Raji (cell line): ENCODE measurements around the gene NAA60.

ENCODE experiments used
- POLR2A ChIP-seq: IDR thresholded peaks from 2 replicates; pipeline ENCODE4 v1.6.1; 2011; ENCODE audit warnings: low read depth, low read length, control low read depth; ENCODE audit not compliant: insufficient read depth

Gene NAA60

GRCh38 chr16:3514621-3515020 lies 71.1 kb downstream of the NAA60 start:
- no peak for TF ChIP-seq POLR2A

GRCh38 chr16:3515897-3516296 lies 72.4 kb downstream of the NAA60 start:
- no peak for TF ChIP-seq POLR2A

- TF ChIP-seq POLR2A, result no peak
Observed at GRCh38 chr16:3518292-3518985, 75.0 kb downstream of the NAA60 start.

DNA sequence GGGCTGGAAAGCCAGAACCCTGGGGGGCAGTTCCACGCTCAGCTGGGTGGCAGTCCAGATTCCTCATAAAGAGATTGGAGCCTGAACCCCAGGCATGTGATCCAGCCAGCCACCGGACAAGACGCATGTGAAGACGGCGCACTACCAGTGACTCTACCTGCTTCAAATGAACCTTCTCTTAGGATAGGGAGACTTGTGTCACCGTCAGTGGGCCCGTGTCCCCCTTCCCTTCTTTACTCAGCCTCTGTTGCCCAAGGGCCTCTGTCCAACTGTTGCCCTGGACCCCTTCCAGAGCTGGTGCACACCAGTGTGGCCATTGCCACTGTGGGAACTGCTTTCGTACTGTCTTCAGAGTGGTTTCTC lies 75.5 kb downstream of the NAA60 start:
- no peak for TF ChIP-seq POLR2A

DNA sequence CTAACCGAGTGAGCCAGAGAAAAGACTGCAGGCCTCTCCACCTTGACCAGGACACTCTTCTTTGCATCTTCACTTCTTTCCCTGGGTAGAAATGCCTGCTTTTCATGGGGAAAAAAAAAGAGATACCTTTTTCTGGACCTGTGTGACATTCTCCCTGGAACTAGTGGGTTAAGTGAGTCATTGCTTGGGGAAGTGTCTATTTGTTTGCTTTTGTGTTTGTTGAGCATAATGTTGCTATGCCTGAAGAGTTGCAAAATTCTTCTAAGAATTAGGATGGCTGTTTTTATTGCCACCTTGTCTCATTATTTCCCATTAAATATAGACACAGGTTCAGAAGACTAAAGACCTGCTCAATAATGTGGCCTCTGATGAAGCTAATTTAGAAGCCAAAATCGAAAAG lies 76.1 kb downstream of the NAA60 start:
- TF ChIP-seq POLR2A, result no peak

GRCh38 chr16:3520413-3520812 lies 76.9 kb downstream of the NAA60 start:
- TF ChIP-seq POLR2A, result no peak

- TF ChIP-seq POLR2A, result no peak
Observed at GRCh38 chr16:3520841-3521240, 77.4 kb downstream of the NAA60 start.

- TF ChIP-seq POLR2A, result no peak
Observed at GRCh38 chr16:3523281-3523680, 79.8 kb downstream of the NAA60 start.

DNA sequence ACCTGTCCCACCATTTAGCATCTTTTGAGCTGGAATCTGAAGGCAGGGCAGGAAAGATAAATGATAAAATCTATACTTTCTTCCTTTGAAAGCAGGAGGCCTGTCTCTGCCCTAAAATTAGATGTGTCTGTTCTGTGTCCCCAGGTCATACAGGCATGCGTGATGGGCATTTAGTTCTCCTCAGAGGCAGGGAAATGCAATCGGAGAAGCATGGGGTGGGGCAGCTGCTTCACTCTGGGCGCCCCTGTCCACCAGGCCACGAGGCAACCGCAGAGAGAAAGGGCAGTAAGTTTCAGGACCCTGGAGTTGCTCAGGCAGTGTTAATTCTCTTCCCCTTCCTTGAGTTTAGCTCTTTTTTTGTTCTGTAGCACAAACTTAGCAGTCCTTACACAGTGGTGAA lies 82.5 kb downstream of the NAA60 start:
- no peak for TF ChIP-seq POLR2A

- TF ChIP-seq POLR2A, result no peak
Observed at GRCh38 chr16:3528406-3528805, 84.9 kb downstream of the NAA60 start.

DNA sequence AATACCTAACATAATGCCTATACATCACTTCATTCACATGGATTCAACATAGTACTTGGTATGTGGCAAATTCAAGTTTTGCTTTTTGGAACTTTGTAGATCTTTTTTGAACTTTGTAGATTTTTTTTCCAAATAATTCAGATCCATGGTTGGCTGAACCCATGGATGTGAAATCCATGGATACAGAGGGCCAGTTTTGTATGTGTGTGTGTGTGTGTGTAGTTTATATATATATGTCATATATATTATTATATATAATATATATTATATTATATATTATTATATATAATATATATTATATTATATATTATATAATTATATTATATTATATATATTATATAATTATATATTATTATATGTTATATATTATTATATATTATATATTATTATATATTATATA lies 85.7 kb downstream of the NAA60 start:
- no peak for TF ChIP-seq POLR2A

GRCh38 chr16:3530371-3530914 lies 87.0 kb downstream of the NAA60 start:
- TF ChIP-seq POLR2A, result no peak

- no peak for TF ChIP-seq POLR2A
Observed at GRCh38 chr16:3532741-3533140, 89.3 kb downstream of the NAA60 start.

DNA sequence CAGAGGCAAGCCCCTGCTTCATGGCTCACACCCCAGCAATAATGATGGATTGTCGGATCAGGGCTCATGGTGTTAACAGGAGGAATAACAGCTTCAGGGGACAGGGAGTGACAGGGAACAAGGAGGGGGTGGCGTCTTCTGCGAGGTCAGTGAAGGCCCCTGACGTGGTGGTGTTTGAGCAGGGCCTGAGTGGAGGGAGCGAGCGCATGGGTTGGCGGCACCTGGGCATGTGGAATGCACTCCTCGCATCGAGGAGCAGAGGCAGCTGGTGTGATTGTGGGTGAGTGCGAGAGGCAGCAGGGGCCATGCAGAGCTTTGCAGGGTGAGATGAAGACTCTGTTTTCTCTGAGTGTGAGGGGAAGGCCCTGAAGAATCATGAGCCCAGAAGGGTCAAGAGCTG lies 90.6 kb downstream of the NAA60 start:
- no peak for TF ChIP-seq POLR2A

- TF ChIP-seq POLR2A, result no peak
Observed at GRCh38 chr16:3536271-3536731, 92.8 kb downstream of the NAA60 start.
